ENCODE measurements around the gene NUBP2.

NUBP2 gene

DNA sequence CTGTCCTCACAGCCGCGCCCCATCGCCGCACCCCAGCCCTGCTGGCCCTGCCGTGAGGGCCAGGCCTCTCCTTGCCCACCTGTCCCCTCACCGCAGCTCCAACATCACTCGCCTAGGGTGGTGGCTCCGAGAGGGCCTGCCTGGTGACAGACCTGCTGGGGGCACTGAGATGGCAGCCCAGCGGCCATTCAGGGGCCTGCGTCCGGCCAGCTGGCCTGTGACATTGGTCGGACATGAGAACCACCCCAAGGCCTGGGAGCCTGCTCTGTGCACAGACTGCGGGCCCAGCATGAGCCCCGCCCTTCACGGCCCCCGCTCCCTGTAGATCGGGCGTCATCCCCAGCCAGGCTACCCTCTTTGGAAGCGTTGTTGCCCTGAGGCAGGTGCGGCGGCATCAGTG, 23.2 kb upstream of the NUBP2 start:
- DNase-seq (ENCODE audit: low read depth) = no peak

DNA sequence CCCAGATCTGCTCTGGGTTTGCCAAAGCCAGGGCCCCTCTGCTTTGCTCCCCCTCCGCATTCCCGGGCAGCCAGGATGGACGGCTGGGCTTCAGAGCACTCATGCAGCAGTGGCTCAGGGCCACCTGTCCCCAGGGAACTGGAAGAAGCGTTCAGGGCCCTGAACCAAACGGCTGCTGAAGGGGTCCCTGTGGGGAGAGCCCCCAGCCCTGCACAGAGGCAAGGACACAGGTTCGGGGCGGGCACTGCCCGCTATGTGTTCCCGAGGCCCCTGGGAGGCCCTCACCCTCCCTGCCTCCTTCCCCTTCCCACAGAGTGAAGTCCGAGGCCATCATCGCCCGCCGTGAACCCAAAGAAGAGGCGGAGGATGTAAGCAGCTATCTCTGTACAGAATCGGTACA, 21.8 kb upstream of the NUBP2 start:
- DNase-seq (ENCODE audit: low read depth) = no peak

DNA sequence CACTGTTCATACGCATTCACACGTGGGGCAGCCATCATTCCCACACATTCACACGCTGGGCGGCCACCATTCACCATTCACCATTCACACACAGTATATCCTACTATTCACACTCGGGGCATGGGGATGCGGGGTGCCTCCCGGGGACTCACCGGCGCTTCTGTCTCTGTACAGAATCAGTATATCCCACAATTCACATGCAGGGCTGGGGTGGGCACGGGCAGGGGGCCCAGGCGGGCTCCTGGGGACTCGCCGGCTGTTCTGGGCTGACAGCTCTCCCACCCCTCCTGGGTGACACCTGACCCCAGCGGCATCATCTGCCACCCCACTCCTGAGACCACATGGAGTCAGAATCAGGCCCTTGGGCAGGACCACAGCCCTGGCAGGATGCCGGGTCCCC, 21.0 kb upstream of the NUBP2 start:
- no peak for DNase-seq (ENCODE audit: low read depth)

DNA sequence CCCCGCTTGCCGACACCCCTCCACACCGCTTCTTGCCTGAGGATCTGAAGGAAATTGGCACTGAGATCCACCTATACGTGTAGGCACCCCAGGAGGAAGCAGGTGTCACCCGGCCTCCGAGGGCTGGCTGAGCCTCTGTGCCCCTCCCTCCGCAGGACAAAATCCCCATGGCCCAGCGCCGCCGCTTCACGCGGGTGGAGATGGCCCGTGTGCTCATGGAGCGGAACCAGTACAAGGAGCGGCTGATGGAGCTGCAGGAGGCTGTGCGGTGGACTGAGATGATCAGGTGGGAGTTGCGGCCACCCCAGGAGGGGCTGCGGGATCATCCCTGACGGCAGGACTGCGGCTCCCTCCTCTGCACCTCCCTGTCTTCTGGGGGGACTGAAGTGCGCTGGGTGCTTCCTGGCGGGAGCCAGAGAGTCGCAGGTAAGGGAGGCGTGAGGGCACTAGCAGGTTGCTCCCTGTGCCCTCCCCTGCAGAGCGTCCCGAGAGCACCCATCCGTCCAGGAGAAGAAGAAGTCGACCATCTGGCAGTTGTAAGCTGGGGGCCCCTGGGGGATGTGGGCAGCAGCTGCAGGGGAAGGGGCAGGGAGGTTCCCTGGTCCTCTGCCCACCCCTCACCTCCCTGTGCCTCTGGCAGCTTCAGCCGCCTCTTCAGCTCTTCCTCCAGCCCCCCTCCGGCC, 20.4 kb upstream of the NUBP2 start:
- no peak for DNase-seq (ENCODE audit: low read depth)

DNA sequence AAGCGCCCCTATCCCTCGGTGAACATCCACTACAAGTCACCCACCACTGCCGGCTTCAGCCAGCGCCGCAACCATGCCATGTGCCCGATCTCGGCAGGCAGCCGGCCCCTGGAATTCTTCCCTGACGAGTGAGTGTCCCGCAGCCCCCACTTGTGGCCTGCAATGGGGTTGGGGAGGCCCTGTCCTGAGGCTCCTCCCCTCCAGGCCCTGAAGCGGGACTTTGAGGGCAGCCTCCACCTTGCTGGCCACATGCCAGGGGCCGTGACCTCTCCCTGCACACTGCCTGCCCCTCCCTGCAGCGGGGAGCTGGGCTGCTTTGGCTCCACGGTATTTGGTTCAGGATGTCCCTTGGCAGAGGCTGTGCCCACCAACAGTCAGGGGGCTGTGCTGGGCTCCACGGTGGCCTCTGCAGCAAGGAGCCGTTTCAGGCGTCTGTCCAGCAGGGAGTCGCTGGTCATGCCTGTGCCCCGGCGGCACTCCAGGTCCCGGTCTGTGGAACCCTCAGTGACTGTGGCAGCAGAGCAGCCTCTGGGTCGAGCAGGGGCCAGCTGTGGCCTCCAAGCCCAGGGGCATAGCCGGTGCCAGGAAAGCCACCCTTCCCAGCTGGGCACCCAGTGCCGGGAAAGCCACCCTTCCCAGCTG, 19.8 kb upstream of the NUBP2 start:
- DNase-seq (ENCODE audit: low read depth) = no peak

- peak; percentile 48 for DNase-seq (ENCODE audit: low read depth)
Measured at GRCh38 chr16:1763521-1764511, 18.9 kb upstream of the NUBP2 start.

DNA sequence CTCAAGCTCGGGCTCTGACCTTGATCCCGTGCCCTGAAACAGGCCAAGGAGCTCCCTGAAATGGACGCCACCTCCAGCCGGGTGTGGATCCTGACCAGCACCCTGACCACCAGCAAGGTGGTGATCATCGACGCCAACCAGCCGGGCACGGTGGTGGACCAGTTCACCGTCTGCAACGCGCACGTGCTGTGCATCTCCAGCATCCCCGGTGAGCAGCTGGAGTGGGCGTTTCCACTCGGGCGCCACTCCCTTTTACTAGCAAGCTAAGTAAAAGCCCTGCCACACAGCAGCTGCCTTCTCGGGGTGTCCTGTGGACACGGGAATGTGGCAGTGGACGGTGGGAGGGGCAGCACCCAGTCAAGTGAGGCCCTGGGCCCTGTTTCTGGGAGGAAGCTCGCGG, 17.8 kb upstream of the NUBP2 start:
- DNase-seq (ENCODE audit: low read depth) = no peak

- no peak for DNase-seq (ENCODE audit: low read depth)
Measured at GRCh38 chr16:1765826-1766225, 16.9 kb upstream of the NUBP2 start.

- no peak for DNase-seq (ENCODE audit: low read depth)
Measured at GRCh38 chr16:1766231-1766630, 16.5 kb upstream of the NUBP2 start.

- no peak for DNase-seq (ENCODE audit: low read depth)
Measured at GRCh38 chr16:1766701-1767100, 16.1 kb upstream of the NUBP2 start.

DNA sequence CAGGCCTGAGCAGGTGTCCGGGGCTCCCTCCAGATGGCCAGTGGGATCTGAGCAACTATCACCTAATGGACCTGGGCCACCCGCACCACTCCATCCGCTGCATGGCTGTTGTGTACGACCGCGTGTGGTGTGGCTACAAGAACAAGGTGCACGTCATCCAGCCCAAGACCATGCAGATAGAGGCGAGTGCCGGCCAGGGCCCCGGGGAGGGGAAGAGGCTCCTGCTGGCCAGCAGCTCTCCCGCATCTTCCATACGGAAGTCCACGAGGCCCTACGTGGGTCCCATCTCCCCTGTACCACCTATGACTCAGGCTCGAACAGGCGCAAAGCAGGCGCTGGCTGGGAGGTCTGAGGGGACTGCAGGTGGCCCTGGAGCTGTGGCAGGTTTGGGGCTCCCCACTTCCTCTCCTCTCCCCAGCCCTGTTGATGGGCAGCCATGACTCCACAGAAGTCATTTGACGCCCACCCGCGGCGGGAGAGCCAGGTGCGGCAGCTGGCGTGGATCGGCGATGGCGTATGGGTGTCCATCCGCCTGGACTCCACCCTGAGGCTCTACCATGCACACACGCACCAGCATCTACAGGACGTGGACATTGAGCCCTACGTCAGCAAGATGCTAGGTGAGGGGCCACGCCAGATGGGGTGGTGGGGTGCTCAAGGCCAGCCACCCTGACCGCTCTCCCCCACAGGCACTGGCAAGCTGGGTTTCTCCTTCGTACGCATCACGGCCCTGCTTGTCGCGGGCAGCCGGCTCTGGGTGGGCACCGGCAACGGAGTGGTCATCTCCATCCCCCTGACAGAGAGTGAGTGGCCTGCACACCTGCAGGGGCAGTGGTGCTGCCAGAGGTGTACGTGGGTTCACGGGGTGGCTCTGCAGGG, 15.4 kb upstream of the NUBP2 start:
- no peak for DNase-seq (ENCODE audit: low read depth)

GRCh38 chr16:1768061-1768766, 14.5 kb upstream of the NUBP2 start:
- no peak for DNase-seq (ENCODE audit: low read depth)

- DNase-seq (ENCODE audit: low read depth) = no peak
Measured at GRCh38 chr16:1768767-1769401, 13.9 kb upstream of the NUBP2 start.

- no peak for DNase-seq (ENCODE audit: low read depth)
Measured at GRCh38 chr16:1769402-1770300, 13.1 kb upstream of the NUBP2 start.

GRCh38 chr16:1770328-1771187, 12.2 kb upstream of the NUBP2 start:
- peak; percentile 63 for DNase-seq (ENCODE audit: low read depth)

DNA sequence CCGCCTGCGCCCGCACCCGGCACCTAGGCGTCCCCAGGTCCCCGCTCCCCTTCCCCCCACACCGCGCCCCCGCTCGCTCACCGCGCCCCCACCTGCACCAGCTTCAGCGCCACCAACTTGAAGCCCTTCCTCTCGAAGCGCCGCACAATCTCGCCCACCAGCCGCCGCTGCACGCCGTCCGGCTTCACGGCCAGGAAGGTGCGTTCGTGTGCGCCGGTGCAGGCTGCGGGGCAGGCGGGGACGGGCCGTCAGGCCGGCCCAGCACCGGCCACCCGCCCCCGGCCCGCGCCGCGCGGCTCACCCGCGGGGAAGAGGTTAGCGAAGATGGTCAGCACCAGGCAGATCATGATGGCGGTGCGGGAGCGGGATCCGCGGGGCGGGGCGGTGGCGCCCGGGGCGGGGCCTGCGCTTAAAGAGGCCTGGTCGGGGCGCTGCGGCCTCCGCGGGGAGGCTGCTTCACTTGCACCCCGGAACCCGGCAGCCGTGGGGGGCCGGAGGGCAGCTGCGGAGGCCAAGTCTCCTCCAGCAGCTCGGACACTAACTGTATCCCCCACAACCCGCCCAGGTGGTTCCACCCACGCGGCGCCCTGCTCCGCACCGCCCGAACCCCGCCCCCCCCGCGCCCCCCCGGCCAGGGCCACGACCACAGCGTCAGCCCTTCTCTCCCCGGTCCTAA, 11.4 kb upstream of the NUBP2 start, which contains the start of gene NME3:
Gene NME3 (minus strand): TSS at position 356 of the 676 bp plus-strand sequence. CDS start 9 bp downstream, at position 347.
- DNase-seq (ENCODE audit: low read depth) = peak; percentile 72

GRCh38 chr16:1771864-1772361, 10.8 kb upstream of the NUBP2 start:
- peak; percentile 45 for DNase-seq (ENCODE audit: low read depth)

Measured in ELR (cell line).